DOHH2 (cell line): Measurements from ENCODE around the gene MEX3C.

Experiments used
- EZH2phosphoT487 ChIP-seq: fragments of 200-600 bp; sonication (generic); IDR thresholded peaks from 2 replicates; pipeline ENCODE4 v1.6.1; 2017; ENCODE audit warnings: borderline replicate concordance, mild to moderate bottlenecking, antibody characterized with exemption, low read length, moderate library complexity, mixed read lengths
- TF ChIP-seq, protein P1 (sequence below): fragments of 200-600 bp; sonication (generic); IDR thresholded peaks from one replicate; pipeline ENCODE4 v1.5.1; 2014; ENCODE audit warnings: antibody characterized with exemption, mild to moderate bottlenecking, low read depth, low read length; ENCODE audit not compliant: poor library complexity, severe bottlenecking

DNA sequence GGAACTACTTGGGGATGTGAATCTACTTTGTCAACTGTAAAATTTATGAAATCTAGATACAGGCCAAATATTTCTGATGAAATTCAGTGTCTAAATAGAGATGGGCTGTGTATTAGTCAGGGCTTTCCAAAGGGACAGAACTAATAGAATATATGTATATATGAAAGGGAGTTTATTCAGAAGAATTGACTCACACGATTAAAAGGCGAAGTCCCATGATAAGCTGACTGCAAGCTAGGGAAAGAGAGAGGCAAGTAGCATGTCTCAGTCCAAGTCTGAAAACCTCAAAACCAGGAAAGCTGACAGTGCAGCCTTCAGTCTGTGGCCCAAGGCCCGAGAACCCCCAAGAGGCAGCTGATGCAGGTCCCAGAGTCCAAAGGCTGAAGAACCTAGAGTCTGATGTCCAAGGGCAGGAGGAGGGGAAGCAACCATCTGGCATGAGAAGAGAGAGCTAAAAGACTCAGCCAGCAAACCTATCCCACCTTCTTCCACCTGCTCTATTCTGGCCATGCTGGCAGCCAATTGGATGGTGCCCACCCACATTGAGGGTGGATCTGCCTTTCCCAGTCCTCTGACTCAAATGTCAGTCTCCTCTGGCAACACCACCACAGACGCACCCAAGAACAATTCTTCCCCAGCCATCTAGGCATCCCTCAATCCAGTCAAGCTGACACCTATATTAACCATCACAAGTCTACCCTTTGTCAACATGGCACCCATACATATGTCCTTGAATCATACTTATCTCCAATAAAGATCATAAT is 29.3 kb upstream of the MEX3C start:
- TF ChIP-seq, protein P1, sequence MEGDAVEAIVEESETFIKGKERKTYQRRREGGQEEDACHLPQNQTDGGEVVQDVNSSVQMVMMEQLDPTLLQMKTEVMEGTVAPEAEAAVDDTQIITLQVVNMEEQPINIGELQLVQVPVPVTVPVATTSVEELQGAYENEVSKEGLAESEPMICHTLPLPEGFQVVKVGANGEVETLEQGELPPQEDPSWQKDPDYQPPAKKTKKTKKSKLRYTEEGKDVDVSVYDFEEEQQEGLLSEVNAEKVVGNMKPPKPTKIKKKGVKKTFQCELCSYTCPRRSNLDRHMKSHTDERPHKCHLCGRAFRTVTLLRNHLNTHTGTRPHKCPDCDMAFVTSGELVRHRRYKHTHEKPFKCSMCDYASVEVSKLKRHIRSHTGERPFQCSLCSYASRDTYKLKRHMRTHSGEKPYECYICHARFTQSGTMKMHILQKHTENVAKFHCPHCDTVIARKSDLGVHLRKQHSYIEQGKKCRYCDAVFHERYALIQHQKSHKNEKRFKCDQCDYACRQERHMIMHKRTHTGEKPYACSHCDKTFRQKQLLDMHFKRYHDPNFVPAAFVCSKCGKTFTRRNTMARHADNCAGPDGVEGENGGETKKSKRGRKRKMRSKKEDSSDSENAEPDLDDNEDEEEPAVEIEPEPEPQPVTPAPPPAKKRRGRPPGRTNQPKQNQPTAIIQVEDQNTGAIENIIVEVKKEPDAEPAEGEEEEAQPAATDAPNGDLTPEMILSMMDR: no peak
- TF ChIP-seq EZH2phosphoT487: no peak
